Tibial nerve (tissue), 3 donors: ENCODE data around the gene SHPK.

Experiments used
- POLR2A ChIP-seq, 2 donors: fragments of 450-650 bp; IDR thresholded peaks; one replicate each; pipeline ENCODE4 v1.6.1; 2017; ENCODE audit warnings: antibody characterized with exemption in 2 of 2, mild to moderate bottlenecking in 2 of 2, moderate library complexity in 2 of 2
- TF ChIP-seq, protein P1 (sequence below), 5 experiments: fragments of 200-600 bp in 3 of 5; fragments of 450-650 bp in 2 of 5; sonication (generic) in 3 of 5; IDR thresholded peaks; one replicate each; pipeline ENCODE4 v1.5.1; 2016 to 2019; ENCODE audit warnings: antibody characterized with exemption in 5 of 5, mild to moderate bottlenecking in 3 of 5, moderate library complexity in 2 of 5

DNA sequence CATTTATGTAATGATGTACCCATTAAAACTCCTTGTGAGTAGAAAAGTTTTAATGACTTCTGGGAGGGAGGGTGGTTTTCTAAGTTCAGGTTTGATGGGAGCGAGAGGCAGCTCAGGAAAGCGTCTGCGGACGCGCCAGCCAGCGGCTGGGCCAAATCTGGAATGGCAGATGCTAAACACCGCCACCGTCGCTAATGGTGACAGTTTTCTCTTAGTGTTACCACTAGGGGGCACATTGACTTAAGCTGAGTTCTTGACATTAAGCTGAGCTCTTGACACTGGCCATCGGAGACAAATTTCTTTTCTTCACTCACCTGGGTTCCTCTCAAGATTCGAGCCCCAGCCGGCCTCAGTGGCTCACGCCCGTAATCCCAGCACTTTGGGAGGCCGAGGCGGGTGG, 33.6 kb downstream of the SHPK start:
- TF ChIP-seq, protein P1, sequence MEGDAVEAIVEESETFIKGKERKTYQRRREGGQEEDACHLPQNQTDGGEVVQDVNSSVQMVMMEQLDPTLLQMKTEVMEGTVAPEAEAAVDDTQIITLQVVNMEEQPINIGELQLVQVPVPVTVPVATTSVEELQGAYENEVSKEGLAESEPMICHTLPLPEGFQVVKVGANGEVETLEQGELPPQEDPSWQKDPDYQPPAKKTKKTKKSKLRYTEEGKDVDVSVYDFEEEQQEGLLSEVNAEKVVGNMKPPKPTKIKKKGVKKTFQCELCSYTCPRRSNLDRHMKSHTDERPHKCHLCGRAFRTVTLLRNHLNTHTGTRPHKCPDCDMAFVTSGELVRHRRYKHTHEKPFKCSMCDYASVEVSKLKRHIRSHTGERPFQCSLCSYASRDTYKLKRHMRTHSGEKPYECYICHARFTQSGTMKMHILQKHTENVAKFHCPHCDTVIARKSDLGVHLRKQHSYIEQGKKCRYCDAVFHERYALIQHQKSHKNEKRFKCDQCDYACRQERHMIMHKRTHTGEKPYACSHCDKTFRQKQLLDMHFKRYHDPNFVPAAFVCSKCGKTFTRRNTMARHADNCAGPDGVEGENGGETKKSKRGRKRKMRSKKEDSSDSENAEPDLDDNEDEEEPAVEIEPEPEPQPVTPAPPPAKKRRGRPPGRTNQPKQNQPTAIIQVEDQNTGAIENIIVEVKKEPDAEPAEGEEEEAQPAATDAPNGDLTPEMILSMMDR (IDR thresholded peaks at IDR 0.05), result peak in 4 of 5 experiments; percentile 9 to 25 (median 18)
- no peak for TF ChIP-seq POLR2A (IDR thresholded peaks at IDR 0.05)
